M059J (cell line): ENCODE measurements around the gene ATP1B1. TPM values are rescaled to one million over a fixed set of nuclear protein-coding genes. Genes with fewer than 3 reads are reported as not detected.

Source experiments
- DNase-seq: peaks from one replicate; pipeline ENCODE4 v3.0.0-alpha.2; 2012; ENCODE audit warnings: low read depth
- total RNA-seq: library from RNA; depleted of rRNA; stranded (reverse); fragments of >200 nt; shearing (Covaris generic); gene quantifications from 2 replicates; pipeline ENCODE4 v1.2.3, GENCODE V29; 2014

The ATP1B1 gene
- total RNA-seq, 1 experiment from 2014 or later = 71.0 TPM

GRCh38 chr1:169094897-169095569, 11.5 kb upstream of the ATP1B1 start:
- DNase-seq = no peak

GRCh38 chr1:169098380-169098779, 8.1 kb upstream of the ATP1B1 start:
- no peak for DNase-seq

- no peak for DNase-seq
Observed at GRCh38 chr1:169099561-169099960, 6.9 kb upstream of the ATP1B1 start.

- DNase-seq = no peak
Observed at GRCh38 chr1:169100208-169100607, 6.3 kb upstream of the ATP1B1 start.

- no peak for DNase-seq
Observed at GRCh38 chr1:169100651-169101088, 5.8 kb upstream of the ATP1B1 start.

GRCh38 chr1:169102567-169102966, 3.9 kb upstream of the ATP1B1 start:
- peak; percentile 78 for DNase-seq

- DNase-seq = no peak
Observed at GRCh38 chr1:169103002-169103401, 3.5 kb upstream of the ATP1B1 start.

- DNase-seq = no peak
Observed at GRCh38 chr1:169103480-169103893, 3.0 kb upstream of the ATP1B1 start.

- no peak for DNase-seq
Observed at GRCh38 chr1:169105087-169105433, 1.4 kb upstream of the ATP1B1 start.

- peak; percentile 84 for DNase-seq
Observed at GRCh38 chr1:169105434-169106094, 926 bp upstream of the ATP1B1 start.

- DNase-seq = peak; percentile 52
Observed at GRCh38 chr1:169106921-169107602, 572 bp downstream of the ATP1B1 start.

GRCh38 chr1:169107603-169108208, 1.2 kb downstream of the ATP1B1 start:
- peak; percentile 70 for DNase-seq

GRCh38 chr1:169108223-169108622, 1.7 kb downstream of the ATP1B1 start:
- peak; percentile 24 for DNase-seq

GRCh38 chr1:169108863-169109560, 2.5 kb downstream of the ATP1B1 start:
- DNase-seq = peak; percentile 81

- peak; percentile 96 for DNase-seq
Observed at GRCh38 chr1:169109561-169110134, 3.2 kb downstream of the ATP1B1 start.

GRCh38 chr1:169110236-169110635, 3.7 kb downstream of the ATP1B1 start:
- DNase-seq = peak; percentile 44

GRCh38 chr1:169110689-169111447, 4.4 kb downstream of the ATP1B1 start:
- peak; percentile 41 for DNase-seq

- DNase-seq = no peak
Observed at GRCh38 chr1:169111472-169111871, 5.0 kb downstream of the ATP1B1 start.

- DNase-seq = peak; percentile 46
Observed at GRCh38 chr1:169112241-169112640, 5.8 kb downstream of the ATP1B1 start.

GRCh38 chr1:169113613-169114119, 7.2 kb downstream of the ATP1B1 start:
- peak; percentile 99 for DNase-seq
